Inflammatory macrophage treated with lipopolysaccharide for 4 hours (primary cell): Measurements from ENCODE around the gene HOXA10.

Experiments used
- DNase-seq: peaks from one replicate; pipeline ENCODE4 v3.0.0-alpha.2; 2020

Gene HOXA10

DNA sequence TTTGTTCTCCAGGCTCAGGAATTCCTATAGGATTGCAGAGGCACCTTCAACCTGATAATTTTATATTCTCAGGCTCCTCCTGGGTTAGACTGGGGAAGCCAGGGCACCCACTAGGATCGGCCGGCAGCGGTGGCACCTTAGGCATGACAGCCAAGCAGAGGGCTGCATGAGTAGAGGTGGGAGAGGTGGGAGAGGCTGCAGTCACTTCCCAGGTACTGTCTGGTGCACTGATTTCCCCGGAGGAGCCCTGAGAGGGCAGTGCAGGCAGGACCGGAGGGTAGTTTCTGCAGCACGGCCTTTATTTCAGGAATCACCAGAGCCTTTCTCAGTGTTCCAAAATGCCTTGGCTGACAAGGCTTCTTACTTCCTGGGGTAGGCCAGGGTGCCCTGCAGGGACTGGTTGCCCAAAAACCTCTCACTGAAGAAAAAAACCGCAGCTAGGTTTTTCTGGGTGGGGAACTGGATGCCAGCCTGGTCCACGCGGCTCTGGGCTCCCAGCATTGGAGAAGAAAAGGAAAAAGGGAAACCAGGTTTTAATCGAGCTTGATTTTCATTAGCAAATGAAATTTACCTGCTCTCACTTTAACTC, 29.3 kb upstream of the HOXA10 start:
- no peak for DNase-seq

GRCh38 chr7:27202862-27203134, 28.7 kb upstream of the HOXA10 start:
- DNase-seq = no peak

GRCh38 chr7:27202018-27202861, 28.1 kb upstream of the HOXA10 start:
- DNase-seq = no peak

DNA sequence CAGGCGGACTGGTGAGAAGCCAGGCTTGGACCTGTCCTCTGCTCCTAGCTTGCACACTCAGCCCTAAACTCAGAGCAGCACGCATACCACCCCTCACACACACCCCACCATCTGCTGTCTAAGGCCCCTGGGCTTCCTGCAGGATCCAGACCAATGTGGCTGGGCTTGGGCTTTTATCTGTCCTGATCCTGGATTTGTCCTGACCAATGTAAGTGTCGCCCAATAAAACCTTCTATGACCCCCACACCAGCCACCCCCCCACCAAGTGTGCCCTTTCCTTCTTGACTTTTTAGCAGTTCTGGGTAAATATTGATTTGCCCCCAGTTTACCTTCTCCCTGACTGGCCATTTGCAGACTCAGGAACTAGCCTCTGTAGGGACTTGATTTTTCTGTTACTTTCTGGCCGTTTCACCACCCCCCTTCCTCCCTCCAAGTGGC, 27.5 kb upstream of the HOXA10 start:
- no peak for DNase-seq

- peak; percentile 76 for DNase-seq
These were observed 26.9 kb upstream of the HOXA10 start for GRCh38 chr7:27200761-27201579.

DNA sequence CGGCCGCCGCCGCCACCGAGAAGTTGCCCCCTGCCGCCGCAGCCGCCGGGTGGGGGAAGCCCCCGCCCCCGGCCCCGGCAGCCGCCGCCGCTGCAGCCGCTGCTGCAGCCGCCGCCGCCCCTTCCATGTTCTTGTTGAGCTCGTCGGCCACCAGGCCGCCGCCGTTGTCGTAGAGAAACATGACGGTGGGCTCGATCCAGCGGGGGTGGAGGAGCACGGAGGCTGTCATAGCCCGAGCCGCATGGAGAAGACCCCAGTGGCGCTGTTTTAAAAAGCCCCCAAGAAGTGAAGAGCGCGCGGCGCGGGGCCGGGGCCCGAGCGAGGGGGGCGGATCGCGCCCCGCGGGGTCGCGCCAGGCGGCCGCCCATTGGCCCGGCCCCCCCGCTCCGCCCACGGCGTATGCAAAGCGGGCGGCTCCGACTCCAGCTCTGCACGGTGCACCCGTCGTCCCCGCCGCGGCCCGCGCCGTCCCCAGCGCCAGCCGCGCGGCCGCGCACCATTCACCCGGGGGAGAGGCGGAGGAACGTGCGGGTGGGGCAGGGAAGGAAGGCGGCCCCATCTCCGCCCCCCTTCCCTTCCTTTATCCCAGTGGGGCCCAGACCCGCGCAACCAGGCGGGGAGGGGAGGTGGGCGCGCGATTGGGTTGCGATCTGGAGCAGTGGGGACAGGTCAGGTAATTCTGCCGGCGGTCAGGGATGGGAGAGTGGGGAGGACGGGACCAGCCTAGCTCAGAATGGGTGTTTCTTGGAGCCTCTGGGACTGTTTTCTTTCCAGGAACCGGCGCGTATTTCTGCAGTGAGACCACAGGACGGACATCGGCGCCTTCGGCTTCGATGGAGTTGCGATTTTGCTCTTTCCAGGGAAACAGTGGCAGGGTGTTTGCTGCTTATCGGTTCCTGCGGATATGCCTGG, 26.0 kb upstream of the HOXA10 start, which contains the start of gene HOXA13:
Gene HOXA13 (minus strand): TSS at position 243 of the 912 bp plus-strand sequence. CDS start 14 bp downstream, at position 229.
- DNase-seq = no peak

- no peak for DNase-seq
These were observed 25.0 kb upstream of the HOXA10 start for GRCh38 chr7:27198871-27199801.

DNA sequence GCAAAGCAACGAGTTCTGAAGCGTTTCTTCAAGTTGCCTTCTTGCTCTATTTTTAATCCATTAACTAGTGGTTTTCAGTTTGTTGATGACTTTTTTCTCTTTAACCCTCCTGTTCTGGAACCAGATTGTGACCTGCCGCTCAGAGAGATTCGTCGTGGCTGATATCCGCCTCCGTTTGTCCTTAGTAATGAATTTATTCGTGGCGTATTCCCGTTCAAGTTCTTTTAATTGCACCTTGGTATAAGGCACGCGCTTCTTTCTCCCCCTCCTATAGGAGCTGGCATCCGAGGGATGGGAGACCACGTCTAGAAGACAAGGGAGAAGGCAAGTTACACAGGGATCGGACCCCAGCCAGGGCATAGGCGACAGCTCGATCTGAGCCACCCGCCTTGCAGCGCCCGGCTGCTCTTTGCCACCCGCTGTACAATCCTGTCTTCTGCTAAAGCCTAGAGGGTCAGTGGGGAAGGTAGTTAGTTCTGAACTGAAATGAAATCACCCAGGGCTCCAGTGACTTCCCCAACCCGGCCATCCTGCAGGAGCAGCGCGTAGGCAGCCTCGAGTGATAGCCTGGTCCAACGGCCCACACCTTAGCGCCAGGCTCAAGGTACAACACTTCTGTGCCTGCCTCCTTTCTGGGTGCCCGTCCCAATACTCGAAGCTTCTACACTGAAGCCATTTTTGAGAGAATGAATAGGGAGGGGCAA, 24.2 kb upstream of the HOXA10 start:
- DNase-seq = no peak

GRCh38 chr7:27197137-27198042, 23.3 kb upstream of the HOXA10 start:
- no peak for DNase-seq

DNA sequence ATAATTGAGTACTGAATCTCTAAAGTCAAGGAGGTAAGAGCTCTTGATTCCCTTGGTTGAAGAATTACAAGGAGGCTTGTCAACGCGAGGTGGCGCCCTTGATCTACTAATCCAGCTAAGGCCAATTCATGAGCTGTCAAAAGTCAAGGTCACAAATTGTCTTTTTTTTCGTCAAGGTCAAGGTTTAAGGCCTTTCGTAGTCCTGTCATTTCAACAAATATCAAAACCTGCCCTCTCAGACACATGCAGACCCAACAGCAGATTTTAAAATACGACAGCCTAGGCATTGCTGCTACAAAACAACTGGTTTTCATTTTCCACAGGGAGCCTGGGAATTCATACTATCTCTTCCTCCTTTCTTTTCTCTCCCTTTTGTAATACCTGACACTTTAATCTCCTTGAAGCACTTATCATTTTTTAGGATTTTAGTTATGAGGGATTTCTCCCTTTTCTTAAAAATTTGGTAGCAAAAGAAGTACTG, 22.2 kb upstream of the HOXA10 start:
- peak; percentile 77 for DNase-seq

DNA sequence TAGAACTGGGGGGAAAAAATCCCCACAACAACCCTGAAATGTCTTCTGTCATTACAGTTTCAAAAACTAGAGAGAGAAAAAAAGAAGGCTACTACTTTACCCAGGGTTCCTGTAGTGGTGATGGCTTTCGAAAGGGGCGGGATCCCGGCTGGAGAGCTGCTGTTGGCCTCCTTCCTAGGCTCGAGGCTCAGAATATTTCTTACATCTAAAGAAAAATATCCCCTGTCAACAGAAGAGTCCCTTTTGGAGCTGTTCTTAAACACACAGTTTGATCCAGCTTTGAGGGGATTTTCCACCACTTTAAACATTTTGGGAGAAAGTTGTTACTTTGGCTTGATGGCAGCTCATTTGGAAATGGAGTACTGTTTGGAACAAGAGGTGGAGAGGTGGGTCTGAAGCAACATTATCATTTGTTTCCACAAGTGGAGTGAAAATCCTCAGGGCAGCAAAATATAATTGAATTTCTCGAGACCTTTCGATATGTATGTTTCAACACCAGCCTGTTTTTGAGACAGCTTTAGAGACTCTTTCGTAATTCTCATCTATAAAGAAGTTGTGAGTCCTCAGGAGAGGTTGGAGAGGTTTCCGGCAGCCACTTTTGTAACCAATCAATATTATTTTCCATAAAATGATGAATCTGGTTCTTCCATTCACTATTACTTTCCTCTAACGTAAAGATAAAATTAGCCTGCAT, 20.7 kb upstream of the HOXA10 start:
- DNase-seq = no peak

GRCh38 chr7:27194002-27194352, 19.9 kb upstream of the HOXA10 start:
- no peak for DNase-seq

DNA sequence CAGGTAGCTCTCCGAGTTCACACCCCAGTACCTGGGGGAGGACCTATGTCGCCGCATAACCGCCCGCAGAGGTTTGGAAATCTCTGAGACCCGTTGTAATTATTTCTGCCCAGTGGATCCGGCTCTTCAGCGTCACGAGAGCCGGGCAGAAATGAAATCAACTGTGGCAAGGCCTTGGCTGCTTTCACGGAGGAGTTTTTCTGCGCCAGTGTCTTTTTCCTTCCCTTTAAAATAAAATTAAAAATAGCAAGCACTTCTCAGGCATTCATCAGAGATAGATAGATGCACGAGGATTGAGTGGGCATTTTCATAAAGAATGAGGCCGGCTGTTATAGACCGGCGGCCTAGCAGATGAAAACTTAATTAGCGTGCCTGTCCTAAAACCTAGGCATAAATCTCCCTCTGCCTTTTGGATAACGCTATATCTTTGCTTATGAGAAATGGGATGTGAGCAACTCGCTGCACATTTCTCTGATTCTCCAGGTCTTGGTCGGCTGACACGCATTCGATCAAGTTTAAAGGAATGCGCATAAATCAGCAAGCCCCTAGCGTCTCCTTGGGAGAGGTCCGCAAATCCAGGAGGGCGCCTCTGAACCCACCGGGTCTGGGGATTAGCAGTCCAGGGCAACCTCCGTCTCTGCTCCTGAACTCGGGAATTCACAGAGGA, 19.3 kb upstream of the HOXA10 start:
- no peak for DNase-seq

GRCh38 chr7:27192546-27193334, 18.6 kb upstream of the HOXA10 start:
- peak; percentile 67 for DNase-seq

- DNase-seq = no peak
These were observed 17.9 kb upstream of the HOXA10 start for GRCh38 chr7:27191833-27192545.

DNA sequence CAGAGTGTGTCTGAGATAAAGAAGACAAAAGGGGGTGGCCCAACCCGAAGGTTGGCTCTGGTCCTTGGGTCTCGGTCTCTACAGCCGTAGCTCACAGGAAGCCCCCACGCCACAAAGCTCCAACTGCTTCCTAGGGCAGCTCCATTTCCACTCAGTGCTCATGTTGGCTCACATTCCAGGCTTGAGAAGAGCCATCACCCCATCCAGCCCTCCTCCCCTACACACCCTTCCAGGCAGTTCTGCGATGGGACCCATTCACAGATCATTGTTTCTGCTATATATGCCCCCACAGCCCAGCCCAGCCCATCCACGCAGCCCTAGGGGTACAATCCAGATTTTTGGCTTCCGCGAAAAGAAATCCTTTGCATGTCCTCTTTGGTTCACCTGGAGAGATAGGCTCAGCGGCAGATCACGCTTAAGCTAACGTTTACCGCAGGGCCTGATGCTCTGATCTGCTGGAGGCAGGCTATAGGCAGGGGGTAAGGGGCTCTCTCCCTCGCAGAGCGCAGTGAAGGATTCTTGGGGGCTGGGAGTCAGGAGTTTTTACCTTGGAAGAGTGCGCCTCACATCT, 17.1 kb upstream of the HOXA10 start:
- DNase-seq = no peak
